PC-3 (cell line): ENCODE data around the gene ODAPH.

Experiments
- EZH2 ChIP-seq: fragments of 300-600 bp; sonication (generic); IDR thresholded peaks from one replicate; pipeline ENCODE4 v1.6.1; 2017; ENCODE audit warnings: antibody characterized with exemption, mild to moderate bottlenecking, low read length; ENCODE audit not compliant: unreplicated experiment
- EZH2phosphoT487 ChIP-seq: fragments of 300-600 bp; sonication (generic); IDR thresholded peaks from 2 replicates; pipeline ENCODE4 v1.6.1; 2018; ENCODE audit warnings: mild to moderate bottlenecking, antibody characterized with exemption, low read length, borderline replicate concordance
- TF ChIP-seq, protein P1 (sequence below): fragments of 300-600 bp; sonication (generic); conservative IDR thresholded peaks from 2 replicates; pipeline ENCODE4 v1.5.1; 2017; ENCODE audit warnings: antibody characterized with exemption, low read depth, mild to moderate bottlenecking, low read length

GRCh38 chr4:75561789-75562188, 5.9 kb downstream of the ODAPH start:
- TF ChIP-seq, protein P1, sequence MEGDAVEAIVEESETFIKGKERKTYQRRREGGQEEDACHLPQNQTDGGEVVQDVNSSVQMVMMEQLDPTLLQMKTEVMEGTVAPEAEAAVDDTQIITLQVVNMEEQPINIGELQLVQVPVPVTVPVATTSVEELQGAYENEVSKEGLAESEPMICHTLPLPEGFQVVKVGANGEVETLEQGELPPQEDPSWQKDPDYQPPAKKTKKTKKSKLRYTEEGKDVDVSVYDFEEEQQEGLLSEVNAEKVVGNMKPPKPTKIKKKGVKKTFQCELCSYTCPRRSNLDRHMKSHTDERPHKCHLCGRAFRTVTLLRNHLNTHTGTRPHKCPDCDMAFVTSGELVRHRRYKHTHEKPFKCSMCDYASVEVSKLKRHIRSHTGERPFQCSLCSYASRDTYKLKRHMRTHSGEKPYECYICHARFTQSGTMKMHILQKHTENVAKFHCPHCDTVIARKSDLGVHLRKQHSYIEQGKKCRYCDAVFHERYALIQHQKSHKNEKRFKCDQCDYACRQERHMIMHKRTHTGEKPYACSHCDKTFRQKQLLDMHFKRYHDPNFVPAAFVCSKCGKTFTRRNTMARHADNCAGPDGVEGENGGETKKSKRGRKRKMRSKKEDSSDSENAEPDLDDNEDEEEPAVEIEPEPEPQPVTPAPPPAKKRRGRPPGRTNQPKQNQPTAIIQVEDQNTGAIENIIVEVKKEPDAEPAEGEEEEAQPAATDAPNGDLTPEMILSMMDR, result no peak
- no peak for TF ChIP-seq EZH2
- no peak for TF ChIP-seq EZH2phosphoT487
